ENCODE measurements around the gene RNF181. TPM values are rescaled to one million over a fixed set of nuclear protein-coding genes. Genes with fewer than 3 reads are reported as not detected.

The RNF181 gene
- total and polyA plus RNA-seq, 2 of the 13 experiments (the other 11 are each of a cell fraction or from before 2014, with no cell fraction given) = 224 to 578 TPM

DNA sequence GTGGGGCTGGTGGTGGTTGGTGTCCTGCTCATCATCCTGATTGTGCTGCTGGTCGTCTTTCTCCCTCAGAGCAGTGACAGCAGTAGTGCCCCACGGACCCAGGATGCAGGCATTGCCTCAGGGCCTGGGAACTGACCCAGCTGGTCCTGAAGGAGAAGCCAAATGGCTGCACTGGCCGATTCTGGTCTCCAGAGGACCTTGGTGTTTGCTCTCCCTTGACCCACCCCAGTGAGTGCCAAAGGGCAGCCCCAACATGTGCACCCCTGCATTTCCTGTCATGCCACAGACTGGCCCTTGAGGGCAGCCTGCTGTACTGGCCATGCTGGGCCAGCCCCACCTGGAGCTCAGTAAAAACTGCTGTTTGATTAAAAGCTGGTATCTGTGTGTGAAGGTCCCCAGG is 2.5 kb upstream of the RNF181 start (continued):
- TF ChIP-seq, protein P1, sequence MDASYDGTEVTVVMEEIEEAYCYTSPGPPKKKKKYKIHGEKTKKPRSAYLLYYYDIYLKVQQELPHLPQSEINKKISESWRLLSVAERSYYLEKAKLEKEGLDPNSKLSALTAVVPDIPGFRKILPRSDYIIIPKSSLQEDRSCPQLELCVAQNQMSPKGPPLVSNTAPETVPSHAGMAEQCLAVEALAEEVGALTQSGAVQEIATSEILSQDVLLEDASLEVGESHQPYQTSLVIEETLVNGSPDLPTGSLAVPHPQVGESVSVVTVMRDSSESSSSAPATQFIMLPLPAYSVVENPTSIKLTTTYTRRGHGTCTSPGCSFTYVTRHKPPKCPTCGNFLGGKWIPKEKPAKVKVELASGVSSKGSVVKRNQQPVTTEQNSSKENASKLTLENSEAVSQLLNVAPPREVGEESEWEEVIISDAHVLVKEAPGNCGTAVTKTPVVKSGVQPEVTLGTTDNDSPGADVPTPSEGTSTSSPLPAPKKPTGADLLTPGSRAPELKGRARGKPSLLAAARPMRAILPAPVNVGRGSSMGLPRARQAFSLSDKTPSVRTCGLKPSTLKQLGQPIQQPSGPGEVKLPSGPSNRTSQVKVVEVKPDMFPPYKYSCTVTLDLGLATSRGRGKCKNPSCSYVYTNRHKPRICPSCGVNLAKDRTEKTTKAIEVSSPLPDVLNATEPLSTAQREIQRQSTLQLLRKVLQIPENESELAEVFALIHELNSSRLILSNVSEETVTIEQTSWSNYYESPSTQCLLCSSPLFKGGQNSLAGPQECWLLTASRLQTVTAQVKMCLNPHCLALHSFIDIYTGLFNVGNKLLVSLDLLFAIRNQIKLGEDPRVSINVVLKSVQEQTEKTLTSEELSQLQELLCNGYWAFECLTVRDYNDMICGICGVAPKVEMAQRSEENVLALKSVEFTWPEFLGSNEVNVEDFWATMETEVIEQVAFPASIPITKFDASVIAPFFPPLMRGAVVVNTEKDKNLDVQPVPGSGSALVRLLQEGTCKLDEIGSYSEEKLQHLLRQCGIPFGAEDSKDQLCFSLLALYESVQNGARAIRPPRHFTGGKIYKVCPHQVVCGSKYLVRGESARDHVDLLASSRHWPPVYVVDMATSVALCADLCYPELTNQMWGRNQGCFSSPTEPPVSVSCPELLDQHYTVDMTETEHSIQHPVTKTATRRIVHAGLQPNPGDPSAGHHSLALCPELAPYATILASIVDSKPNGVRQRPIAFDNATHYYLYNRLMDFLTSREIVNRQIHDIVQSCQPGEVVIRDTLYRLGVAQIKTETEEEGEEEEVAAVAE (CRISPR knock-in tag; IDR thresholded peaks at IDR 0.05; ENCODE audit: borderline replicate concordance) = no peak
- TF ChIP-seq, protein P2, sequence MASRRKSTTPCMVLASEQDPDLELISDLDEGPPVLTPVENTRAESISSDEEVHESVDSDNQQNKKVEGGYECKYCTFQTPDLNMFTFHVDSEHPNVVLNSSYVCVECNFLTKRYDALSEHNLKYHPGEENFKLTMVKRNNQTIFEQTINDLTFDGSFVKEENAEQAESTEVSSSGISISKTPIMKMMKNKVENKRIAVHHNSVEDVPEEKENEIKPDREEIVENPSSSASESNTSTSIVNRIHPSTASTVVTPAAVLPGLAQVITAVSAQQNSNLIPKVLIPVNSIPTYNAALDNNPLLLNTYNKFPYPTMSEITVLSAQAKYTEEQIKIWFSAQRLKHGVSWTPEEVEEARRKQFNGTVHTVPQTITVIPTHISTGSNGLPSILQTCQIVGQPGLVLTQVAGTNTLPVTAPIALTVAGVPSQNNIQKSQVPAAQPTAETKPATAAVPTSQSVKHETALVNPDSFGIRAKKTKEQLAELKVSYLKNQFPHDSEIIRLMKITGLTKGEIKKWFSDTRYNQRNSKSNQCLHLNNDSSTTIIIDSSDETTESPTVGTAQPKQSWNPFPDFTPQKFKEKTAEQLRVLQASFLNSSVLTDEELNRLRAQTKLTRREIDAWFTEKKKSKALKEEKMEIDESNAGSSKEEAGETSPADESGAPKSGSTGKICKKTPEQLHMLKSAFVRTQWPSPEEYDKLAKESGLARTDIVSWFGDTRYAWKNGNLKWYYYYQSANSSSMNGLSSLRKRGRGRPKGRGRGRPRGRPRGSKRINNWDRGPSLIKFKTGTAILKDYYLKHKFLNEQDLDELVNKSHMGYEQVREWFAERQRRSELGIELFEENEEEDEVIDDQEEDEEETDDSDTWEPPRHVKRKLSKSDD (CRISPR knock-in tag; IDR thresholded peaks at IDR 0.05; ENCODE audit: low read depth) = no peak; the same call in 1 of the 2 replicates
- no peak for TF ChIP-seq ZNF547 (CRISPR knock-in tag; IDR thresholded peaks at IDR 0.05)
- TF ChIP-seq ZBTB21 (CRISPR knock-in tag; IDR thresholded peaks at IDR 0.05) = no peak
- TF ChIP-seq ZNF510 (CRISPR knock-in tag; IDR thresholded peaks at IDR 0.05; ENCODE audit: low read depth) = no peak
- peak; percentile 57; the same call in 1 of the 2 replicates for TF ChIP-seq KDM2A (CRISPR knock-in tag; IDR thresholded peaks at IDR 0.05; ENCODE audit: borderline replicate concordance, low read depth)
- TF ChIP-seq NFE2L1 (CRISPR knock-in tag; IDR thresholded peaks at IDR 0.05; ENCODE audit: borderline replicate concordance) = 0 out of 2 replicates have a peak, but pooled peaks have one; percentile 26
- TF ChIP-seq, protein P3, sequence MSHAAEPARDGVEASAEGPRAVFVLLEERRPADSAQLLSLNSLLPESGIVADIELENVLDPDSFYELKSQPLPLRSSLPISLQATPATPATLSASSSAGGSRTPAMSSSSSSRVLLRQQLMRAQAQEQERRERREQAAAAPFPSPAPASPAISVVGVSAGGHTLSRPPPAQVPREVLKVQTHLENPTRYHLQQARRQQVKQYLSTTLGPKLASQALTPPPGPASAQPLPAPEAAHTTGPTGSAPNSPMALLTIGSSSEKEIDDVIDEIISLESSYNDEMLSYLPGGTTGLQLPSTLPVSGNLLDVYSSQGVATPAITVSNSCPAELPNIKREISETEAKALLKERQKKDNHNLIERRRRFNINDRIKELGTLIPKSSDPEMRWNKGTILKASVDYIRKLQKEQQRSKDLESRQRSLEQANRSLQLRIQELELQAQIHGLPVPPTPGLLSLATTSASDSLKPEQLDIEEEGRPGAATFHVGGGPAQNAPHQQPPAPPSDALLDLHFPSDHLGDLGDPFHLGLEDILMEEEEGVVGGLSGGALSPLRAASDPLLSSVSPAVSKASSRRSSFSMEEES (CRISPR knock-in tag; IDR thresholded peaks at IDR 0.05) = no peak
- TF ChIP-seq, protein P4, sequence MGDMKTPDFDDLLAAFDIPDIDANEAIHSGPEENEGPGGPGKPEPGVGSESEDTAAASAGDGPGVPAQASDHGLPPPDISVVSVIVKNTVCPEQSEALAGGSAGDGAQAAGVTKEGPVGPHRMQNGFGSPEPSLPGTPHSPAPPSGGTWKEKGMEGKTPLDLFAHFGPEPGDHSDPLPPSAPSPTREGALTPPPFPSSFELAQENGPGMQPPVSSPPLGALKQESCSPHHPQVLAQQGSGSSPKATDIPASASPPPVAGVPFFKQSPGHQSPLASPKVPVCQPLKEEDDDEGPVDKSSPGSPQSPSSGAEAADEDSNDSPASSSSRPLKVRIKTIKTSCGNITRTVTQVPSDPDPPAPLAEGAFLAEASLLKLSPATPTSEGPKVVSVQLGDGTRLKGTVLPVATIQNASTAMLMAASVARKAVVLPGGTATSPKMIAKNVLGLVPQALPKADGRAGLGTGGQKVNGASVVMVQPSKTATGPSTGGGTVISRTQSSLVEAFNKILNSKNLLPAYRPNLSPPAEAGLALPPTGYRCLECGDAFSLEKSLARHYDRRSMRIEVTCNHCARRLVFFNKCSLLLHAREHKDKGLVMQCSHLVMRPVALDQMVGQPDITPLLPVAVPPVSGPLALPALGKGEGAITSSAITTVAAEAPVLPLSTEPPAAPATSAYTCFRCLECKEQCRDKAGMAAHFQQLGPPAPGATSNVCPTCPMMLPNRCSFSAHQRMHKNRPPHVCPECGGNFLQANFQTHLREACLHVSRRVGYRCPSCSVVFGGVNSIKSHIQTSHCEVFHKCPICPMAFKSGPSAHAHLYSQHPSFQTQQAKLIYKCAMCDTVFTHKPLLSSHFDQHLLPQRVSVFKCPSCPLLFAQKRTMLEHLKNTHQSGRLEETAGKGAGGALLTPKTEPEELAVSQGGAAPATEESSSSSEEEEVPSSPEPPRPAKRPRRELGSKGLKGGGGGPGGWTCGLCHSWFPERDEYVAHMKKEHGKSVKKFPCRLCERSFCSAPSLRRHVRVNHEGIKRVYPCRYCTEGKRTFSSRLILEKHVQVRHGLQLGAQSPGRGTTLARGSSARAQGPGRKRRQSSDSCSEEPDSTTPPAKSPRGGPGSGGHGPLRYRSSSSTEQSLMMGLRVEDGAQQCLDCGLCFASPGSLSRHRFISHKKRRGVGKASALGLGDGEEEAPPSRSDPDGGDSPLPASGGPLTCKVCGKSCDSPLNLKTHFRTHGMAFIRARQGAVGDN (CRISPR knock-in tag; IDR thresholded peaks at IDR 0.05) = peak; percentile 81
- TF ChIP-seq, protein P5, sequence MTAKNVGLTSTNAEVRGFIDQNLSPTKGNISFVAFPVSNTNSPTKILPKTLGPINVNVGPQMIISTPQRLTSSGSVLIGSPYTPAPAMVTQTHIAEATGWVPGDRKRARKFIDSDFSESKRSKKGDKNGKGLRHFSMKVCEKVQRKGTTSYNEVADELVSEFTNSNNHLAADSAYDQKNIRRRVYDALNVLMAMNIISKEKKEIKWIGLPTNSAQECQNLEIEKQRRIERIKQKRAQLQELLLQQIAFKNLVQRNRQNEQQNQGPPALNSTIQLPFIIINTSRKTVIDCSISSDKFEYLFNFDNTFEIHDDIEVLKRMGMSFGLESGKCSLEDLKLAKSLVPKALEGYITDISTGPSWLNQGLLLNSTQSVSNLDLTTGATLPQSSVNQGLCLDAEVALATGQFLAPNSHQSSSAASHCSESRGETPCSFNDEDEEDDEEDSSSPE (CRISPR knock-in tag; IDR thresholded peaks at IDR 0.05) = no peak
- no peak for TF ChIP-seq STAT5B (CRISPR knock-in tag; IDR thresholded peaks at IDR 0.05)
- TF ChIP-seq DR1 (CRISPR knock-in tag; IDR thresholded peaks at IDR 0.05) = no peak
- TF ChIP-seq ZNF234 (CRISPR knock-in tag; conservative IDR thresholded peaks at IDR 0.05) = no peak
- no peak for TF ChIP-seq HDAC6 (IDR thresholded peaks at IDR 0.05; ENCODE audit: low read depth, low read length)
- no peak for TF ChIP-seq ZZZ3 (CRISPR knock-in tag; IDR thresholded peaks at IDR 0.05; ENCODE audit: borderline replicate concordance)
- TF ChIP-seq ZNF605 (CRISPR knock-in tag; IDR thresholded peaks at IDR 0.05) = 0 out of 2 replicates have a peak, but pooled peaks have one; percentile 45
